ENCODE results near the gene EXOC6B.

EXOC6B gene

DNA sequence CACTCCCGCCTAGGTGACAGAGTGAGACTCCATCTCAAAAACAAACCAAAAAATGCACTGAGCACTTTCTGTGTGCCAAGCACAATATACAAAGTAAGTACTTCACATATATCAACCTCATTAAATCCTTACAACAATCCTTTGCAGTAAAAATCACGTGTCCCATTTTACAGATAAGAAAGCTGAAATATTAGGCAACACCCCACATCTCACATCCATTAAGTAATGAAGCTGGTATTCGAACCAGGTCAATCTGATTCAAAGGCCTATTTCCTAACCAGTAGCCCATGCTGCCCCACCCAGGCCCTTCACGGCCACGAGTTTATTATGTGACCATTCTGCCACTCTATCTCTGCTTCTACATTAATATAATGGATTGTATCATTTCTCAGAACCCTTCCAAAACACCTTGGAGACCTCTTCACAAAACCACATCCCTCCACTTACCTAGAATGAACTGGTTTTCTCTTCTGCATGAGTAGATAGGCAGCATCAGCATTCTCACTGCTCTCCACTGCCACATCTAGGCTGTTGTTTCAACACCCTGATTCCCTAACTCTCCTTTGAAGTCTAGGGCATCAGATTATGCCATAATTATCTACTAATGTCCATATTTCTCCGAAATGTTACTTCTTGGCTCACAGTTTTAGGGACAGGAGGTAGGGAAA lies 3.1 kb upstream of the EXOC6B start:
- DNase-seq (ENCODE audit: low read depth), result no peak

- DNase-seq (ENCODE audit: low read depth), result no peak
Observed at GRCh38 chr2:72827966-72828646, 2.3 kb upstream of the EXOC6B start.

- DNase-seq (ENCODE audit: low read depth), result no peak
Observed at GRCh38 chr2:72827487-72827886, 1.7 kb upstream of the EXOC6B start.

GRCh38 chr2:72826156-72826477 lies 284 bp upstream of the EXOC6B start:
- no peak for DNase-seq (ENCODE audit: low read depth)

- no peak for DNase-seq (ENCODE audit: low read depth)
Observed at GRCh38 chr2:72824224-72824842, 1.5 kb downstream of the EXOC6B start.

GRCh38 chr2:72822794-72823193 lies 3.0 kb downstream of the EXOC6B start:
- DNase-seq (ENCODE audit: low read depth), result no peak

DNA sequence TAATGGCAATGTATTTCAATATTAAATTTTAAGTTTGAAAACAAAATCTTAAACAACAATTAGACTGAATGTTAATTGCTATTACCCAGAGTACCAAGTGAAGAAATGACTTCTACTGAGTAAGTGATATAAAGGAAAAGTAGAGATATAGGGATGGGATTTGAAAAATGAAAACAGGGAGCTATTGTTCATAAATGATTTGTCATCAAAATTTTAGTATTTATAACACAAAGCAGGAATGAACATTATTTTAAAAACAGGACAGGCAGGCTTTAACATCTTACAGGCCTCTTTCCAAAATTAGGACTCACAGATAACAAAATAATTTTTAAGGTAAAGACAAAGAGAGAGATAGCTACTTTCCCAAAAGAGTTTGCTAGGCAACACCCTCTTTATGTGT lies 3.9 kb downstream of the EXOC6B start:
- DNase-seq (ENCODE audit: low read depth), result no peak

GRCh38 chr2:72821118-72821517 lies 4.7 kb downstream of the EXOC6B start:
- DNase-seq (ENCODE audit: low read depth), result no peak

GRCh38 chr2:72819501-72819900 lies 6.3 kb downstream of the EXOC6B start:
- no peak for DNase-seq (ENCODE audit: low read depth)

DNA sequence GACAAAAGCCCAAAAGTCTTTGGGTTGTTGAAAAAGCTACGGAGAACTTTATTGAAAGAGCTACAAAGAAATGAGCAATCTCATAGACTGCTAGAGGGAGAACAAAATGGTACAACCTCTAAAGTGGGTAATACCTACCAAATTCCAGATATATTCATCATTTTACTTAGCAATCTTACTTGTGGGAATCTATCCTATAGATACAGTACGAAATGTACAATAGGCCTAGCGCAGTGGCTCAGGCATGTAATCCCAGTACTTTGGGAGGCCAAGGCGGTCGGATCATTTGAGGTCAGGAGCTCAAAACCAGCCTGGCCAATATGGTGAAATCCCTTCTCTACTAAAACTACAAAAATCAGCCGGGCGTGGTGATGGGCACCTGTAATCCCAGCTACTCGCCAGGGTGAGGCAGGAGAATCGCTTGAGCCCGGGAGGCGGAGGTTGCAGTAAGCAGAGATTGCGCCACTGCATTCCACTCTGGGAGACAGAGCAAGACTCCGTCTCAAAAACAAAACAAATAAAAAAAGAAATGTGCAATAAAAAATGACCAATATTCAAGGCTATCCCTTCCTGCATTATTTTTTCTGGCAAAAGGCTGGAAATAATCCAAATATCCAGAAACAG lies 10.1 kb downstream of the EXOC6B start:
- no peak for DNase-seq (ENCODE audit: low read depth)

- no peak for DNase-seq (ENCODE audit: low read depth)
Observed at GRCh38 chr2:72813841-72814240, 12.0 kb downstream of the EXOC6B start.

GRCh38 chr2:72810165-72810564 lies 15.7 kb downstream of the EXOC6B start:
- no peak for DNase-seq (ENCODE audit: low read depth)

DNA sequence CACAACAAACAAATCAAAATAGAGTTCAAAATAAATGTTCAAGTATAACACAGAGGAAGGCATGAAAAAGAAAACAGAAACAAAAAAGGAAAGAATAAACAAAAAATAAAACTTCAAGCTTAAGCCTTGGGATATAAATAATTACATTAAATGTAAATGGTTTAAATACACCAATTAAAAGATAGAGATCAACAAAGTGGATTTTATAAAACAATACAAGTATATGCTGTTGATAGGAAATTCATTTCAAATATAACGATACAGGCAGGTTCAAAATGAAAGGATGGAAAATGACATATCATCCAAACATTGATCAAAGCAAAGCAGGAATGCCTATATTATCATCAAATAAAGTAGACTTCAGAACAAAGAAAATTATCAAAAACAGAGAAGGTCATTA lies 16.7 kb downstream of the EXOC6B start:
- DNase-seq (ENCODE audit: low read depth), result no peak

GRCh38 chr2:72806280-72806945 lies 19.4 kb downstream of the EXOC6B start:
- DNase-seq (ENCODE audit: low read depth), result no peak

- DNase-seq (ENCODE audit: low read depth), result no peak
Observed at GRCh38 chr2:72803626-72804320, 22.1 kb downstream of the EXOC6B start.

GRCh38 chr2:72803151-72803550 lies 22.7 kb downstream of the EXOC6B start:
- DNase-seq (ENCODE audit: low read depth), result no peak

DNA sequence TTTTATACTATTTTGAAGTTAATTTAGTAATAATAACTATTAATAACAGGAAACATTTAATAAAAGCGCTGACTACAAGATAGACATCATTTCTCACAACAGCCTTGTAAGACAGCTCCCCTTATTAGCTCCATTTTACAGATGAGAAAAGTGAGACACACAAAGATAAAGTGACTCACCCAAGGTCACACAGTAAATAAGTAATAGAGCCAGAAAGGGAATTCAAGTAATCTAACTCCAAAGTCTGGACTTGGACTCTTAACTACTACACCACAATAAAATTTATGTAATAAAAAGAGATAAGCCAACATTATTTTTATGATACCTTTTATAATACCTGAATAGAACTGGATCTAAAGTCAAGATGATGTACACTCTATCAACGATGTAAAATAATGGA lies 25.3 kb downstream of the EXOC6B start:
- DNase-seq (ENCODE audit: low read depth), result no peak

GRCh38 chr2:72797740-72798139 lies 28.1 kb downstream of the EXOC6B start:
- no peak for DNase-seq (ENCODE audit: low read depth)

DNA sequence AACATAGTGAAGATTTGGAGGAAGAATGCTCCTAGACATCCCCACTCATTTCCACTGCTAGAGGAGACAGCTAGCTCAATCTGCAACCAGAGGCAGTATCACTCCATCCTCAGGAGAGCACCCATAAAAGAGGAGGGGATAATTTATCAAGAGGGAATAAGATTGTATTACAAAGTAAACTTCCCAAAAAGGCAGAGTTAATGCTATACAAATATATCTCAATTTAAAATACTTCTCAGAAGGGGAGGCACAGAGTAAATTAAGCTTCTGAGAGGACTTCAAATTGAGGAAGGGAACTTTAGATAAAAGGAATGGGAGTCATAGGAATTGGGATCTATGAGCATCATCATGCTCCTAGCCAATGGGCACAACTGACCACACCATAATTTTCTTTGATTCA lies 29.1 kb downstream of the EXOC6B start:
- no peak for DNase-seq (ENCODE audit: low read depth)

- DNase-seq (ENCODE audit: low read depth), result no peak
Observed at GRCh38 chr2:72794572-72794971, 31.3 kb downstream of the EXOC6B start.

- no peak for DNase-seq (ENCODE audit: low read depth)
Observed at GRCh38 chr2:72793798-72794440, 31.9 kb downstream of the EXOC6B start.

DNA sequence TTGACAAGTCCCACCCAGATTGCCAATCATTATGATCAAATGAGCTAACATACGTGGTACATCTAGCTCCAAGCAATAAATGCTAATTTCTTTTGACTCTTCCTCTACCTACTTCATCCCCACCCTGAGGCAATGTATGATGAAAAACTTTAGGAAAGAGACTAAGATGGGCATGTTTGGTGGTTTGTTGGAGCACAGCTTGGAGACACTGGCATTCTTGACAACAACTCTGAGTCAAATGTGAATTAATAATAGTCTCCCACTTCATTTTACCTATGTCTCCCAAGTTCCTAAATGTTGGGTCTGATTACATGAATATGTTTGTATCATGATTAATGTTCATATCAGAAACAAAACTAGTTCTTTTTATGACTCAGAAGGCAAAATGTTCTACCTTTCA lies 36.6 kb downstream of the EXOC6B start:
- no peak for DNase-seq (ENCODE audit: low read depth)

All from activated T-cell treated with anti-CD3 and anti-CD28 coated beads for 24 hours (primary cell).